GM18526 (cell line): ENCODE results near the gene FOXO4.

ENCODE experiments used
- POLR2A ChIP-seq: IDR thresholded peaks from 3 replicates; pipeline ENCODE4 v1.6.1; 2011; ENCODE audit not compliant: insufficient read length; ENCODE audit errors: extremely low read depth

FOXO4 gene

DNA sequence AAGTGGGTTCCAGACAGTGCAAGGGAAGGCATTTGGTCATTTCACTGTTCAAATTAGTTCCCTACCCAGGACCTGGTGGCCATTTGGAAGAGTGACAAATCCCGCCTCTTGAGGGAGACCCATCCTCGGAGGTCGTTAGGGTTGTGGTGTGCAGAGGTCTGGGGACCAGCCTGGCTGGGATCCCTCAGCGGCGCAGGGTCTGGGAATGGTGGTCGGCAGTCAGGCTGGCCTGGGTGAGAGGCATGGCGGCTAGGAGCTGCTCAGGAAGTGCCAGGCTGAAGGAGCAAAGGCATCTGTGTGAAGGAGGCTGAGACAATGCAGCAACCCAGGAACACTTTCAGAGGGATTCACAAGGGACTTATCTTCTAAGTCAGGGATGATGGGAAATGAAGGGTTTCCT, 55.7 kb downstream of the FOXO4 start:
- TF ChIP-seq POLR2A, result no peak
